ENCODE results near the gene SEC31A. TPM values are rescaled to one million over a fixed set of nuclear protein-coding genes. Genes with fewer than 3 reads are reported as not detected.
"Not testable (repeated sequence)": the region's sequence is repeated elsewhere in the genome, so short reads cannot be mapped to it uniquely, and the experiment has no call there.

The SEC31A gene
- total RNA-seq, 1 experiment from 2014 or later = 137 TPM

GRCh38 chr4:82818664-82819662, 72.0 kb downstream of the SEC31A start:
- H3K36me3 Mint-ChIP-seq = peaks cover 47% of the 10 kb centered on the region
- H3K27me3 Mint-ChIP-seq (ENCODE audit: low read depth) = peaks cover 15% of the 10 kb centered on the region
- H3K27ac Mint-ChIP-seq = no peak overlapping the region
- no peaks in the 10 kb centered on the region for H3K9me3 Mint-ChIP-seq
- CTCF ChIA-PET = interaction anchor here (1.1 kb wide), 1 partner anchor 356 kb away, joined by 4 read pairs; no protein-coding TSS in a partner anchor
- TF ChIP-seq JAZF1 (CRISPR knock-in tag; IDR thresholded peaks at IDR 0.05) = no peak
- TF ChIP-seq ELF4 (CRISPR knock-in tag; IDR thresholded peaks at IDR 0.05; ENCODE audit: low read depth) = no peak
- no peak for TF ChIP-seq SMAD3 (CRISPR knock-in tag; IDR thresholded peaks at IDR 0.05; ENCODE audit: borderline replicate concordance)
- TF ChIP-seq EMX1 (CRISPR knock-in tag; IDR thresholded peaks at IDR 0.05) = no peak
- no peak for TF ChIP-seq ZNF671 (CRISPR knock-in tag; IDR thresholded peaks at IDR 0.05)
- no peak for TF ChIP-seq CREM (CRISPR knock-in tag; IDR thresholded peaks at IDR 0.05)
- no peak for TF ChIP-seq AR (CRISPR knock-in tag; IDR thresholded peaks at IDR 0.05)
- TF ChIP-seq IRF2 (CRISPR knock-in tag; IDR thresholded peaks at IDR 0.05; ENCODE audit: borderline replicate concordance, low read depth) = no peak
- no peak for TF ChIP-seq NR1H2 (CRISPR knock-in tag; IDR thresholded peaks at IDR 0.05)
- TF ChIP-seq ZBTB43 (CRISPR knock-in tag; IDR thresholded peaks at IDR 0.05) = no peak
- TF ChIP-seq ZNF219 (CRISPR knock-in tag; IDR thresholded peaks at IDR 0.05; ENCODE audit: borderline replicate concordance) = no peak
- ATAC-seq (no peak), DNase-seq (ENCODE audit: low spot score) (no peak)
- POLR2A ChIA-PET = no interaction called here
- peaks cover 4% of the 10 kb centered on the region for H3K4me1 Mint-ChIP-seq
- no peak overlapping the region for H3K4me3 Mint-ChIP-seq

GRCh38 chr4:82816874-82817273, 74.1 kb downstream of the SEC31A start:
- CTCF ChIA-PET; H3K4me3 Mint-ChIP-seq; POLR2A ChIA-PET; DNase-seq (ENCODE audit: low spot score); H3K27ac Mint-ChIP-seq; H3K9me3 Mint-ChIP-seq; ATAC-seq: not testable (repeated sequence)
- Mint-ChIP-seq H3K27me3 (ENCODE audit: low read depth) (peaks cover 36% of the 10 kb centered on the region), H3K36me3 (peaks cover 32% of the 10 kb centered on the region), H3K4me1 (peaks cover 14% of the 10 kb centered on the region)

- no peak for TF ChIP-seq ZNF416 (CRISPR knock-in tag; IDR thresholded peaks at IDR 0.05)
- TF ChIP-seq ATF6 (CRISPR knock-in tag; IDR thresholded peaks at IDR 0.05) = no peak
- TF ChIP-seq JUN (CRISPR knock-in tag; IDR thresholded peaks at IDR 0.05) = no peak
- TF ChIP-seq GABPB1 (CRISPR knock-in tag; IDR thresholded peaks at IDR 0.05) = no peak
- TF ChIP-seq SMAD4 (CRISPR knock-in tag; IDR thresholded peaks at IDR 0.05) = no peak
- no peak for TF ChIP-seq FOXJ3 (CRISPR knock-in tag; IDR thresholded peaks at IDR 0.05; ENCODE audit: borderline replicate concordance)
- no peak for TF ChIP-seq MYBL2 (CRISPR knock-in tag; IDR thresholded peaks at IDR 0.05)
- no peak for TF ChIP-seq E2F1 (CRISPR knock-in tag; IDR thresholded peaks at IDR 0.05)
- TF ChIP-seq ZNF219 (CRISPR knock-in tag; IDR thresholded peaks at IDR 0.05; ENCODE audit: borderline replicate concordance) = no peak
- peaks cover 20% of the 10 kb centered on the region for H3K4me1 Mint-ChIP-seq
- H3K36me3 Mint-ChIP-seq = peaks cover 12% of the 10 kb centered on the region
- H3K27ac Mint-ChIP-seq = no peak overlapping the region
- ATAC-seq (no peak), DNase-seq (ENCODE audit: low spot score) (no peak)
- H3K4me3 Mint-ChIP-seq = no peak overlapping the region
- H3K9me3 Mint-ChIP-seq = no peaks in the 10 kb centered on the region
- peaks cover 62% of the 10 kb centered on the region for H3K27me3 Mint-ChIP-seq (ENCODE audit: low read depth)
- CTCF ChIA-PET = no interaction called here
- POLR2A ChIA-PET = no interaction called here
These were observed 76.9 kb downstream of the SEC31A start for GRCh38 chr4:82814034-82814433.
